K562 (cell line): ENCODE data around the gene CPED1. TPM values are rescaled to one million over a fixed set of nuclear protein-coding genes. Genes with fewer than 3 reads are reported as not detected.
A peak's percentile ranks its signal among the peaks of the same experiment; 100 is the strongest.

Experiments
- ADNP ChIP-seq: fragments of 200-800 bp; sonication (Bioruptor generic); IDR thresholded peaks from 2 replicates; pipeline ENCODE4 v1.6.1; 2016; ENCODE audit warnings: missing genetic modification characterization, missing compliant biosample characterization
- E2F3 ChIP-seq: fragments of 250-450 bp; sonication (Bioruptor Pico); IDR thresholded peaks from 2 replicates; pipeline ENCODE4 v1.4.0; 2020; ENCODE audit warnings: mild to moderate bottlenecking
- FOSL1 ChIP-seq: fragments of 200-800 bp; sonication (Bioruptor generic); conservative IDR thresholded peaks from 2 replicates; pipeline ENCODE4 v1.6.1; 2016; ENCODE audit warnings: missing genetic modification characterization, missing compliant biosample characterization
- MAZ ChIP-seq, 2 experiments: fragments of 450-650 bp in 1 of 2; sonication (generic) in 1 of 2; formaldehyde crosslinking; IDR thresholded peaks in 1 of 2; conservative IDR thresholded peaks in 1 of 2; 2 replicates each; pipeline versions ENCODE4 v1.4.0 to v1.5.0; 2020; ENCODE audit warnings: mild to moderate bottlenecking in 1 of 2, missing genetic modification reagents in 1 of 2
- NFXL1 ChIP-seq: fragments of 450-650 bp; formaldehyde crosslinking; IDR thresholded peaks from 2 replicates; pipeline ENCODE4 v1.4.0; 2021; ENCODE audit warnings: mild to moderate bottlenecking
- PHF8 ChIP-seq: fragments of 200-600 bp; sonication (generic); IDR thresholded peaks from 2 replicates; pipeline ENCODE4 v1.6.1; 2012; ENCODE audit warnings: mixed run types, mild to moderate bottlenecking, inconsistent platforms, low read length, moderate library complexity, borderline replicate concordance
- SAFB2 ChIP-seq: fragments of 200-400 bp; formaldehyde crosslinking; IDR thresholded peaks from 2 replicates; pipeline ENCODE4 v1.6.1; 2018; ENCODE audit warnings: borderline replicate concordance, low read length, low read depth, moderate library complexity; ENCODE audit not compliant: severe bottlenecking
- ZNF197 ChIP-seq: fragments of 200-800 bp; sonication (Bioruptor generic); IDR thresholded peaks from 2 replicates; pipeline ENCODE4 v1.6.1; 2016; ENCODE audit warnings: low read depth, missing genetic modification characterization, missing compliant biosample characterization
- ZNF778 ChIP-seq: fragments of 450-650 bp; formaldehyde crosslinking; IDR thresholded peaks from 2 replicates; pipeline ENCODE4 v1.4.0; 2020; ENCODE audit warnings: mild to moderate bottlenecking, moderate library complexity
- polyA plus RNA-seq, 8 experiments: library from polyadenylated mRNA; depleted of rRNA in 4 of 8; stranded (reverse) in 5 of 8; unstranded in 3 of 8; fragments of >200 nt; fragmentation: Nextera tagmentation in 2 of 8; fragmentation: Illumina TruSeq in 1 of 8; extraction: Ambion mirVana in 2 of 8; extraction: Trizol in 1 of 8; gene quantifications; 2 replicates each; pipeline versions ENCODE4 v1.2.1 to v1.2.3, GENCODE V29; 2011 to 2014; ENCODE audit warnings: inconsistent platforms in 1 of 8, missing spikeins in 1 of 8
- total RNA-seq, 7 experiments: library from RNA; depleted of rRNA in 6 of 7; stranded (reverse); fragments of >200 nt in 6 of 7; fragmentation: Illumina TruSeq in 2 of 7; extraction: Trizol in 2 of 7; gene quantifications; 2 replicates each; pipeline versions ENCODE4 v1.2.1 to v1.2.3, GENCODE V29; 2011 to 2021; ENCODE audit warnings: low replicate concordance in 1 of 7
- TF ChIP-seq, protein P1 (sequence below), 2 experiments: IDR thresholded peaks; 2 replicates each; pipeline ENCODE4 v1.6.1; 2011; ENCODE audit warnings: borderline replicate concordance in 1 of 2, control low read depth in 1 of 2, low read depth in 1 of 2, low read length in 1 of 2, mild to moderate bottlenecking in 1 of 2, mixed read lengths in 1 of 2, moderate library complexity in 1 of 2; ENCODE audit not compliant: insufficient read depth in 1 of 2, insufficient read length in 1 of 2, poor library complexity in 1 of 2, severe bottlenecking in 1 of 2; ENCODE audit errors: extremely low read depth in 1 of 2
- TF ChIP-seq, protein P2 (sequence below): sonication (generic); formaldehyde crosslinking; IDR thresholded peaks from 2 replicates; pipeline ENCODE4 v1.8.1; 2023; ENCODE audit warnings: mild to moderate bottlenecking, missing genetic modification reagents
- TF ChIP-seq, protein P3 (sequence below): fragments of 250-450 bp; sonication (Bioruptor Pico); IDR thresholded peaks from 2 replicates; pipeline ENCODE4 v1.8.0; 2022; ENCODE audit warnings: inconsistent platforms

Gene CPED1
- total and polyA plus RNA-seq, 9 of the 15 experiments (the other 6 are each of a cell fraction or from before 2014, with no cell fraction given), result 195 to 393 (median 290) TPM

DNA sequence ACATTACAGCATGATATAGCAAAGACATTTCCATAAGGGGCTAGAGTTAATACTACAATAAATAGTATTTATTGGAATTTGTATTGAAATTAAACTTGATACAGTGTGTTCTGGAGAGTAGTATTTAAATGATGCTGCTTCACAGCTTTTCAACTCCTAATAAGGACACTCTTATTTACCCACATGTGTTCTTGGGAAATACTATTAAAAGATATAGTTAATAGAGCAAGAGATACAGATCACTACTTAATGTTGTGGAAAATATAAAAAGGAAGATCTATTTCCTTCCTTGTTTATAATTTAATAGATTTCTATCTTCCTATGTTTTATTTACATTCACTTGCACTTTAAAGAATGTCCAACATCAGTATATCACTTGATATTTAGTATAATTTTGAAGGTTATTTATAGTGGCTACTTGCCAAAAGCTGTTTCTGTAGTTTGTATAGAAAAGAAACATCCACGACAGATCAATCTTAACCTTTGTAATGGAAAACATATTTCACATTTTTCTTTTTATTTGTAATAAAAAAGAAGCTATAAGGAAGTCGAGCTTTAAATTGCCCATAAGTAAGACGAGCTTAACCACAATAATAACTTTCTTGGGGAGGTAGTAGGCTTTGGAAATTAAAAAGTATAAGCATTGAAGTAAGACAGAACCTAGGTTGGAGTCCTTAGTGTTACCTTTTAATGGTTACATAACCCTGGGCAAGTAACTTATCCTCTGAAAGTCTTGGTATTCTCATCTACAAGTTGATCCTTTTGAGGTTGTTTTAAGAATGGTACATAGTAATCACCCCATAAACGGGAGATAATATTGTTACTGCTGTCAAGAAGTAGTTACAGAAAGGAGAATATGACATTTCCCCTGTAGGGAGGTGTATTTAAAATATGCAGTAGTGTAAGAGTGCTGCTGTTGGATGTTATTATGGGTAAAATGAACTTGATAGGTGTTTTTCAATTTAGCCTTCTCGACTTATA, 32.8 kb downstream of the CPED1 start (continued):
- TF ChIP-seq, protein P1, sequence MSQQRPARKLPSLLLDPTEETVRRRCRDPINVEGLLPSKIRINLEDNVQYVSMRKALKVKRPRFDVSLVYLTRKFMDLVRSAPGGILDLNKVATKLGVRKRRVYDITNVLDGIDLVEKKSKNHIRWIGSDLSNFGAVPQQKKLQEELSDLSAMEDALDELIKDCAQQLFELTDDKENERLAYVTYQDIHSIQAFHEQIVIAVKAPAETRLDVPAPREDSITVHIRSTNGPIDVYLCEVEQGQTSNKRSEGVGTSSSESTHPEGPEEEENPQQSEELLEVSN (IDR thresholded peaks at IDR 0.05; ENCODE audit: borderline replicate concordance in 1 of 2, extremely low read depth in 1 of 2, insufficient read depth in 1 of 2, insufficient read length in 1 of 2, low read depth in 1 of 2, low read length in 1 of 2, poor library complexity in 1 of 2, severe bottlenecking in 1 of 2), result no peak
- TF ChIP-seq NFXL1 (CRISPR knock-in tag) (no peak), ZNF197 (CRISPR knock-in tag) (peak; percentile 10; the same call in 1 of the 2 replicates), ADNP (tag) (no peak), E2F3 (CRISPR knock-in tag) (no peak), FOSL1 (tag) (no peak; the same call in 1 of the 2 replicates), SAFB2 (no peak), PHF8 (no peak), MAZ (CRISPR knock-in tag; conservative IDR thresholded peaks at IDR 0.05 in 1 of 2, IDR thresholded peaks at IDR 0.05 in 1 of 2) (0 out of 4 replicates have a peak, but pooled peaks of 1 of the 2 experiments have one; percentile 19), ZNF778 (CRISPR knock-in tag) (no peak)
- TF ChIP-seq, protein P2, sequence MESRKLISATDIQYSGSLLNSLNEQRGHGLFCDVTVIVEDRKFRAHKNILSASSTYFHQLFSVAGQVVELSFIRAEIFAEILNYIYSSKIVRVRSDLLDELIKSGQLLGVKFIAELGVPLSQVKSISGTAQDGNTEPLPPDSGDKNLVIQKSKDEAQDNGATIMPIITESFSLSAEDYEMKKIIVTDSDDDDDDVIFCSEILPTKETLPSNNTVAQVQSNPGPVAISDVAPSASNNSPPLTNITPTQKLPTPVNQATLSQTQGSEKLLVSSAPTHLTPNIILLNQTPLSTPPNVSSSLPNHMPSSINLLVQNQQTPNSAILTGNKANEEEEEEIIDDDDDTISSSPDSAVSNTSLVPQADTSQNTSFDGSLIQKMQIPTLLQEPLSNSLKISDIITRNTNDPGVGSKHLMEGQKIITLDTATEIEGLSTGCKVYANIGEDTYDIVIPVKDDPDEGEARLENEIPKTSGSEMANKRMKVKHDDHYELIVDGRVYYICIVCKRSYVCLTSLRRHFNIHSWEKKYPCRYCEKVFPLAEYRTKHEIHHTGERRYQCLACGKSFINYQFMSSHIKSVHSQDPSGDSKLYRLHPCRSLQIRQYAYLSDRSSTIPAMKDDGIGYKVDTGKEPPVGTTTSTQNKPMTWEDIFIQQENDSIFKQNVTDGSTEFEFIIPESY (CRISPR knock-in tag), result no peak
- TF ChIP-seq, protein P3, sequence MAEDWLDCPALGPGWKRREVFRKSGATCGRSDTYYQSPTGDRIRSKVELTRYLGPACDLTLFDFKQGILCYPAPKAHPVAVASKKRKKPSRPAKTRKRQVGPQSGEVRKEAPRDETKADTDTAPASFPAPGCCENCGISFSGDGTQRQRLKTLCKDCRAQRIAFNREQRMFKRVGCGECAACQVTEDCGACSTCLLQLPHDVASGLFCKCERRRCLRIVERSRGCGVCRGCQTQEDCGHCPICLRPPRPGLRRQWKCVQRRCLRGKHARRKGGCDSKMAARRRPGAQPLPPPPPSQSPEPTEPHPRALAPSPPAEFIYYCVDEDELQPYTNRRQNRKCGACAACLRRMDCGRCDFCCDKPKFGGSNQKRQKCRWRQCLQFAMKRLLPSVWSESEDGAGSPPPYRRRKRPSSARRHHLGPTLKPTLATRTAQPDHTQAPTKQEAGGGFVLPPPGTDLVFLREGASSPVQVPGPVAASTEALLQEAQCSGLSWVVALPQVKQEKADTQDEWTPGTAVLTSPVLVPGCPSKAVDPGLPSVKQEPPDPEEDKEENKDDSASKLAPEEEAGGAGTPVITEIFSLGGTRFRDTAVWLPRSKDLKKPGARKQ (CRISPR knock-in tag), result no peak
